H1 (cell line): ENCODE results near the gene SLC4A1AP. TPM values are rescaled to one million over a fixed set of nuclear protein-coding genes. Genes with fewer than 3 reads are reported as not detected.

Experiments
- CTCF ChIA-PET: fragments of 300-600 bp; sonication (Branson Sonifier 250); formaldehyde crosslinking; loops from one replicate; lab custom pipeline; 2021; ENCODE audit not compliant: partially characterized antibody; lab: Charles Lee
- POLR2A ChIA-PET: fragments of 300-600 bp; sonication (Branson Sonifier 250); formaldehyde crosslinking; loops from one replicate; lab custom pipeline; 2021; ENCODE audit warnings: inconsistent platforms; ENCODE audit not compliant: partially characterized antibody; lab: Charles Lee
- DNase-seq, 2 experiments: peaks; one replicate each; pipeline versions ENCODE4 v3.0.0 to v3.0.0-alpha.2; 2010 to 2022; ENCODE audit warnings: low spot score in 2 of 2, low read depth in 1 of 2, mixed read lengths in 1 of 2
- FAIRE-seq: peaks from 2 replicates; lab custom pipeline; 2011; peaks lifted over from hg19 to GRCh38; lab: Jason Lieb, UNC
- H2AFZ ChIP-seq: 2 replicates; pipeline ENCODE4 v1.8.1; 2012; ENCODE audit warnings: low read length, inconsistent platforms
- H2AK5ac ChIP-seq: 2 replicates; pipeline ENCODE4 v1.6.1; 2013; ENCODE audit warnings: low read depth, low read length
- H2BK120ac ChIP-seq: replicated peaks from 2 replicates; pipeline ENCODE3; 2013; ENCODE audit warnings: low read depth, low read length, inconsistent platforms
- H2BK12ac ChIP-seq: 2 replicates; pipeline ENCODE4 v1.6.1; 2013; ENCODE audit warnings: low read depth, low read length
- H2BK15ac ChIP-seq: 2 replicates; pipeline ENCODE4 v1.6.1; 2013; ENCODE audit warnings: low read length
- H2BK20ac ChIP-seq: 2 replicates; pipeline ENCODE4 v1.6.1; 2013; ENCODE audit warnings: low read length
- H2BK5ac ChIP-seq: 2 replicates; pipeline ENCODE4 v1.6.1; 2013; ENCODE audit warnings: low read depth, low read length
- H3K14ac ChIP-seq: 2 replicates; pipeline ENCODE4 v1.6.1; 2013; ENCODE audit warnings: inconsistent platforms; ENCODE audit not compliant: insufficient read length
- H3K18ac ChIP-seq: 2 replicates; pipeline ENCODE4 v1.6.1; 2013; ENCODE audit warnings: low read length; ENCODE audit errors: extremely low read depth
- H3K23ac ChIP-seq: 2 replicates; pipeline ENCODE4 v1.6.1; 2013; ENCODE audit warnings: inconsistent platforms; ENCODE audit not compliant: insufficient read length
- H3K23me2 ChIP-seq: 2 replicates; pipeline ENCODE4 v1.6.1; 2013; ENCODE audit warnings: low read depth, low read length
- H3K27ac ChIP-seq: 2 replicates; pipeline ENCODE4 v1.6.1; 2011; ENCODE audit warnings: low read depth, low read length, inconsistent platforms
- H3K27me3 ChIP-seq, 4 experiments: replicated peaks in 1 of 4; 1 replicate in 1 of 4; 2 replicates in 3 of 4; pipeline versions ENCODE4 v1.6.1 to v1.8.1; 2011 to 2013; ENCODE audit warnings: low read length in 3 of 4, mild to moderate bottlenecking in 3 of 4, inconsistent platforms in 2 of 4, mixed read lengths in 2 of 4, moderate library complexity in 1 of 4; ENCODE audit not compliant: control insufficient read depth in 3 of 4, insufficient read depth in 3 of 4; ENCODE audit errors: extremely low read depth in 1 of 4
- H3K36me3 ChIP-seq, 4 experiments: 2 replicates each; pipeline versions ENCODE4 v1.6.1 to v1.8.1; 2011 to 2013; ENCODE audit warnings: mild to moderate bottlenecking in 4 of 4, low read length in 3 of 4, moderate library complexity in 2 of 4, control low read depth in 1 of 4, inconsistent platforms in 1 of 4; ENCODE audit not compliant: insufficient read depth in 4 of 4, control insufficient read depth in 2 of 4
- H3K4ac ChIP-seq: replicated peaks from 2 replicates; pipeline ENCODE3; 2013; ENCODE audit warnings: low read length, low read depth, mixed read lengths, inconsistent platforms; ENCODE audit not compliant: insufficient read length
- H3K4me1 ChIP-seq, 4 experiments: replicated peaks in 1 of 4; 1 replicate in 1 of 4; 2 replicates in 3 of 4; pipeline versions ENCODE4 v1.6.1 to v1.8.1; 2011 to 2013; ENCODE audit warnings: low read length in 3 of 4, inconsistent platforms in 2 of 4, mixed read lengths in 1 of 4; ENCODE audit not compliant: insufficient read depth in 4 of 4, control insufficient read depth in 3 of 4
- H3K4me2 ChIP-seq, 2 experiments: 2 replicates each; pipeline versions ENCODE4 v1.6.1 to v1.8.1; 2011 to 2013; ENCODE audit warnings: low read depth in 2 of 2, low read length in 2 of 2, control low read depth in 1 of 2, inconsistent platforms in 1 of 2, mild to moderate bottlenecking in 1 of 2; ENCODE audit not compliant: insufficient read depth in 1 of 2
- H3K4me3 ChIP-seq, 4 experiments: fragments of 200-600, 300-600 bp in 1 of 4; sonication (generic), shearing (Covaris generic), sonication (Bioruptor Twin) in 1 of 4; 2 replicates each; pipeline versions ENCODE4 v1.5.1 to v1.8.1; 2011 to 2016; ENCODE audit warnings: low read length in 4 of 4, low read depth in 3 of 4, control low read depth in 2 of 4, inconsistent platforms in 2 of 4, mild to moderate bottlenecking in 2 of 4, mixed read lengths in 1 of 4, moderate library complexity in 1 of 4; ENCODE audit not compliant: insufficient read depth in 2 of 4; ENCODE audit errors: extremely low read depth in 1 of 4
- H3K56ac ChIP-seq: replicated peaks from 2 replicates; pipeline ENCODE3; 2013; ENCODE audit warnings: low read depth, mild to moderate bottlenecking, mixed read lengths, low read length, inconsistent platforms; ENCODE audit not compliant: insufficient read length
- H3K79me1 ChIP-seq: 2 replicates; pipeline ENCODE4 v1.6.1; 2013; ENCODE audit warnings: low read depth, low read length, control low read depth
- H3K79me2 ChIP-seq, 2 experiments: 2 replicates each; pipeline versions ENCODE4 v1.6.1 to v1.8.1; 2012 to 2013; ENCODE audit warnings: low read length in 2 of 2, mild to moderate bottlenecking in 2 of 2, inconsistent platforms in 1 of 2; ENCODE audit not compliant: insufficient read depth in 2 of 2, control insufficient read depth in 1 of 2
- H3K9ac ChIP-seq, 4 experiments: replicated peaks in 1 of 4; 1 replicate in 1 of 4; 2 replicates in 3 of 4; pipeline versions ENCODE4 v1.6.1 to v1.8.1; 2011 to 2013; ENCODE audit warnings: low read depth in 3 of 4, low read length in 3 of 4, control low read depth in 2 of 4, mild to moderate bottlenecking in 2 of 4, moderate library complexity in 2 of 4, inconsistent platforms in 1 of 4; ENCODE audit errors: extremely low read depth in 1 of 4
- H3K9me3 ChIP-seq, 2 experiments: 2 replicates each; pipeline versions ENCODE4 v1.6.1 to v1.8.1; 2012 to 2013; ENCODE audit warnings: mild to moderate bottlenecking in 2 of 2, moderate library complexity in 2 of 2, control low read depth in 1 of 2, inconsistent platforms in 1 of 2, low read depth in 1 of 2, low read length in 1 of 2, mixed read lengths in 1 of 2; ENCODE audit not compliant: insufficient read depth in 2 of 2
- H4K20me1 ChIP-seq, 2 experiments: replicated peaks in 1 of 2; 2 replicates each; pipeline versions ENCODE3 to v1.8.1; 2011 to 2013; ENCODE audit warnings: inconsistent platforms in 2 of 2, low read length in 2 of 2, mild to moderate bottlenecking in 1 of 2; ENCODE audit not compliant: insufficient read depth in 2 of 2, control insufficient read depth in 1 of 2
- H4K5ac ChIP-seq: 2 replicates; pipeline ENCODE4 v1.6.1; 2013; ENCODE audit warnings: low read length, low read depth, mixed read lengths, inconsistent platforms; ENCODE audit not compliant: insufficient read length
- H4K8ac ChIP-seq: 2 replicates; pipeline ENCODE4 v1.8.0; 2013; ENCODE audit warnings: mild to moderate bottlenecking, moderate library complexity, low read length, inconsistent platforms; ENCODE audit not compliant: insufficient read depth; ENCODE audit errors: extremely low read depth
- H4K91ac ChIP-seq: replicated peaks from 2 replicates; pipeline ENCODE3; 2013; ENCODE audit warnings: low read length, mixed read lengths, inconsistent platforms; ENCODE audit not compliant: insufficient read length
- BCL11A ChIP-seq, 2 experiments: IDR thresholded peaks; one replicate each; pipeline ENCODE4 v1.6.1; 2011; ENCODE audit warnings: low read depth in 2 of 2, low read length in 2 of 2, mild to moderate bottlenecking in 2 of 2
- WGBS, 2 experiments: shearing (Covaris generic) in 1 of 2; methylation state at CpG; one replicate each; pipeline versions ENCODE4 v1.1.6 to v1.1.7; 2013 to 2015; ENCODE audit warnings: low lambda C conversion rate in 2 of 2, mixed read lengths in 2 of 2, inconsistent platforms in 1 of 2, low coverage in 1 of 2, missing lambda C conversion rate in 1 of 2; ENCODE audit not compliant: insufficient replicate concordance in 2 of 2, insufficient coverage in 1 of 2, insufficient read length in 1 of 2; ENCODE audit errors: extremely low coverage in 1 of 2, missing lambda C conversion rate in 1 of 2; 5-methylcytosine and 5-hydroxymethylcytosine counted together
- polyA plus RNA-seq, 7 experiments: library from polyadenylated mRNA; depleted of rRNA in 3 of 7; stranded (reverse) in 5 of 7; unstranded in 2 of 7; fragments of >200 nt in 5 of 7; fragments of 200-250 nt in 2 of 7; gene quantifications; 1 replicate in 5 of 7; 2 replicates in 1 of 7; 4 replicates in 1 of 7; pipeline versions ENCODE4 v1.2.1 to v1.2.3, GENCODE V29; 2011 to 2013; ENCODE audit warnings: missing spikeins in 2 of 7, mixed read lengths in 2 of 7
- total RNA-seq: library from RNA; stranded (reverse); fragmentation: NEBNext Ultra II Directional; extraction: Animal tissue kit (Norgen Biotek cat#: 25700); gene quantifications from 2 replicates; pipeline ENCODE4 v1.2.1, GENCODE V29; 2021

SLC4A1AP gene
- total and polyA plus RNA-seq, 2 of the 8 experiments (the other 6 are each of a cell fraction or from before 2014, with no cell fraction given): 8.1 to 18.4 TPM

- H2BK12ac ChIP-seq: no peak overlapping the region
- H3K4me2 ChIP-seq: peak overlapping the region; percentile 70 to 79
- H2BK15ac ChIP-seq: no peak overlapping the region
- H3K4me3 ChIP-seq: peak overlapping the region; percentile 84 to 95 (median 92)
- H3K18ac ChIP-seq: no peak overlapping the region
- H4K20me1 ChIP-seq: no peaks in the 10 kb centered on the region
- H3K9me3 ChIP-seq: no peaks in the 10 kb centered on the region
- no peak overlapping the region for H3K14ac ChIP-seq
- peaks cover 0 to 4% (median 2%) of the 10 kb centered on the region in 4 experiments; a peak in 4 of 7 replicates for H3K4me1 ChIP-seq
- H2AK5ac ChIP-seq: no peak overlapping the region
- no peaks in the 10 kb centered on the region for H3K79me1 ChIP-seq
- POLR2A ChIA-PET: interaction anchor here (0.6 to 2.2 kb wide), 21 partner anchors 8 to 249 kb away, joined by 3 to 7 read pairs (median 4); partner anchors contain the start of genes IFT172, PPM1G, SLC4A1AP and SUPT7L
- no peak overlapping the region for H2BK120ac ChIP-seq
- H3K23me2 ChIP-seq: no peaks in the 10 kb centered on the region; the same call in 1 of the 2 replicates
- peak overlapping the region; percentile 98; the same call in 1 of the 2 replicates for H2BK5ac ChIP-seq
- H3K27ac ChIP-seq: no peak overlapping the region
- H3K23ac ChIP-seq: no peak overlapping the region
- H4K91ac ChIP-seq: no peak overlapping the region
- no peak for TF ChIP-seq BCL11A (IDR thresholded peaks at IDR 0.05; ENCODE audit: low read depth in 2 of 2, low read length in 2 of 2)
- 15% methylated on average over 18 of the region's 21 CpGs; no CpG with 5 or more reads in 1 of the 2 experiments for WGBS, 2 experiments
- H2AFZ ChIP-seq: no peak overlapping the region
- no peak overlapping the region for H2BK20ac ChIP-seq
- H3K27me3 ChIP-seq: no peaks in the 10 kb centered on the region
- H3K9ac ChIP-seq: peak overlapping the region; percentile 13 to 95 (median 72); a peak in 6 of 7 replicates
- peak overlapping the region; percentile 98; the same call in 1 of the 2 replicates for H4K8ac ChIP-seq
- DNase-seq: no peak
- FAIRE-seq: no peak
- peaks cover 4 to 32% (median 13%) of the 10 kb centered on the region in 4 experiments; a peak in 7 of 8 replicates for H3K36me3 ChIP-seq
- peaks cover 0 to 14% of the 10 kb centered on the region in 2 experiments; a peak in 2 of 4 replicates for H3K79me2 ChIP-seq
- CTCF ChIA-PET: interaction anchor here (0.9 to 1.6 kb wide), 2 partner anchors 55 to 187 kb away, joined by 3 to 4 read pairs; no protein-coding TSS in a partner anchor
- no peak overlapping the region for H4K5ac ChIP-seq
- no peak overlapping the region for H3K56ac ChIP-seq
- no peak overlapping the region for H3K4ac ChIP-seq
These were observed 35.5 kb upstream of the SLC4A1AP start for GRCh38 chr2:27627963-27628766.
